GM12874 (cell line): ENCODE data around the gene MTMR3.

ENCODE experiments used
- TF ChIP-seq, protein P1 (sequence below): IDR thresholded peaks from 2 replicates; pipeline ENCODE4 v1.5.1; 2011; ENCODE audit warnings: low read depth, mild to moderate bottlenecking, control low read depth, low read length, moderate library complexity; ENCODE audit not compliant: insufficient read depth

MTMR3 gene

GRCh38 chr22:30079952-30080533, 197.1 kb downstream of the MTMR3 start, which contains the start of gene HORMAD2:
TSS of gene HORMAD2 (plus strand) at chr22:30080464. CDS start at chr22:30093953, 13,489 bp downstream.
- TF ChIP-seq, protein P1, sequence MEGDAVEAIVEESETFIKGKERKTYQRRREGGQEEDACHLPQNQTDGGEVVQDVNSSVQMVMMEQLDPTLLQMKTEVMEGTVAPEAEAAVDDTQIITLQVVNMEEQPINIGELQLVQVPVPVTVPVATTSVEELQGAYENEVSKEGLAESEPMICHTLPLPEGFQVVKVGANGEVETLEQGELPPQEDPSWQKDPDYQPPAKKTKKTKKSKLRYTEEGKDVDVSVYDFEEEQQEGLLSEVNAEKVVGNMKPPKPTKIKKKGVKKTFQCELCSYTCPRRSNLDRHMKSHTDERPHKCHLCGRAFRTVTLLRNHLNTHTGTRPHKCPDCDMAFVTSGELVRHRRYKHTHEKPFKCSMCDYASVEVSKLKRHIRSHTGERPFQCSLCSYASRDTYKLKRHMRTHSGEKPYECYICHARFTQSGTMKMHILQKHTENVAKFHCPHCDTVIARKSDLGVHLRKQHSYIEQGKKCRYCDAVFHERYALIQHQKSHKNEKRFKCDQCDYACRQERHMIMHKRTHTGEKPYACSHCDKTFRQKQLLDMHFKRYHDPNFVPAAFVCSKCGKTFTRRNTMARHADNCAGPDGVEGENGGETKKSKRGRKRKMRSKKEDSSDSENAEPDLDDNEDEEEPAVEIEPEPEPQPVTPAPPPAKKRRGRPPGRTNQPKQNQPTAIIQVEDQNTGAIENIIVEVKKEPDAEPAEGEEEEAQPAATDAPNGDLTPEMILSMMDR, result no peak
